GM23338 (cell line): Measurements from ENCODE around the gene TEN1. TPM values are rescaled to one million over a fixed set of nuclear protein-coding genes. Genes with fewer than 3 reads are reported as not detected.

Experiments
- ETS1 ChIP-seq: IDR thresholded peaks from 2 replicates; pipeline ENCODE4 v1.6.1; 2016; ENCODE audit warnings: antibody characterized with exemption
- EZH2phosphoT487 ChIP-seq: fragments of 200-600 bp; sonication (generic); IDR thresholded peaks from one replicate; pipeline ENCODE4 v1.8.1; 2018; ENCODE audit warnings: antibody characterized with exemption; ENCODE audit not compliant: unreplicated experiment
- JUNB ChIP-seq: IDR thresholded peaks from one replicate; pipeline ENCODE4 v1.6.1; 2016; ENCODE audit warnings: antibody characterized with exemption; ENCODE audit not compliant: unreplicated experiment
- POLR2AphosphoS5 ChIP-seq: IDR thresholded peaks from 2 replicates; pipeline ENCODE4 v1.6.1; 2016; ENCODE audit warnings: antibody characterized with exemption, low read depth
- REST ChIP-seq: IDR thresholded peaks from one replicate; pipeline ENCODE4 v1.6.1; 2018; ENCODE audit warnings: antibody characterized with exemption; ENCODE audit not compliant: unreplicated experiment
- ZNF462 ChIP-seq: fragments of 250-450 bp; sonication (Bioruptor Pico); IDR thresholded peaks from 2 replicates; pipeline ENCODE4 v1.5.0; 2020; ENCODE audit warnings: mild to moderate bottlenecking, moderate library complexity
- polyA plus RNA-seq: library from polyadenylated mRNA; unstranded; fragments of >200 nt; fragmentation: Nextera tagmentation; extraction: Ambion mirVana; gene quantifications from 2 replicates; pipeline ENCODE4 v1.2.1, GENCODE V29; 2016
- total RNA-seq: library from RNA; depleted of rRNA; stranded (reverse); fragments of >200 nt; shearing (Covaris generic); gene quantifications from 2 replicates; pipeline ENCODE4 v1.2.3, GENCODE V29; 2014

Gene TEN1
- total and polyA plus RNA-seq, 2 experiments from 2014 or later, result 11.3 to 14.1 TPM

GRCh38 chr17:76032780-76033108, 53.7 kb downstream of the TEN1 start (continued):
- no peak for TF ChIP-seq ZNF462 (CRISPR knock-in tag)
- TF ChIP-seq REST, result no peak
- TF ChIP-seq ETS1, result no peak
- TF ChIP-seq POLR2AphosphoS5, result no peak
- no peak for TF ChIP-seq JUNB
- TF ChIP-seq EZH2phosphoT487, result no peak
